Duodenal mucosa (tissue), 2 donors: ENCODE measurements around the gene CARD9.

Experiments
- H3K27ac ChIP-seq: one replicate; pipeline ENCODE4 v1.7.0; 2013; ENCODE audit warnings: low read depth, low read length
- H3K27me3 ChIP-seq, 2 donors: one replicate each; pipeline ENCODE4 v1.7.0; 2013; ENCODE audit warnings: low read length in 2 of 2, control low read depth in 1 of 2; ENCODE audit not compliant: insufficient read depth in 2 of 2, control insufficient read depth in 1 of 2
- H3K36me3 ChIP-seq, 2 donors: one replicate each; pipeline ENCODE4 v1.7.0; 2013; ENCODE audit warnings: low read length in 2 of 2, control low read depth in 1 of 2; ENCODE audit not compliant: insufficient read depth in 2 of 2, control insufficient read depth in 1 of 2
- H3K4me1 ChIP-seq, 2 donors: one replicate each; pipeline ENCODE4 v1.7.0; 2013; ENCODE audit warnings: low read length in 2 of 2, control low read depth in 1 of 2; ENCODE audit not compliant: insufficient read depth in 2 of 2, control insufficient read depth in 1 of 2
- H3K4me3 ChIP-seq, 2 donors: one replicate each; pipeline ENCODE4 v1.7.0; 2013; ENCODE audit warnings: low read length in 2 of 2, low read depth in 1 of 2
- H3K9ac ChIP-seq, 2 donors: one replicate each; pipeline ENCODE4 v1.7.0; 2013; ENCODE audit warnings: low read length in 2 of 2, low read depth in 1 of 2
- H3K9me3 ChIP-seq, 2 donors: one replicate each; pipeline ENCODE4 v1.7.0; 2013; ENCODE audit warnings: low read length in 2 of 2, control low read depth in 1 of 2; ENCODE audit not compliant: control insufficient read depth in 1 of 2

The CARD9 gene

DNA sequence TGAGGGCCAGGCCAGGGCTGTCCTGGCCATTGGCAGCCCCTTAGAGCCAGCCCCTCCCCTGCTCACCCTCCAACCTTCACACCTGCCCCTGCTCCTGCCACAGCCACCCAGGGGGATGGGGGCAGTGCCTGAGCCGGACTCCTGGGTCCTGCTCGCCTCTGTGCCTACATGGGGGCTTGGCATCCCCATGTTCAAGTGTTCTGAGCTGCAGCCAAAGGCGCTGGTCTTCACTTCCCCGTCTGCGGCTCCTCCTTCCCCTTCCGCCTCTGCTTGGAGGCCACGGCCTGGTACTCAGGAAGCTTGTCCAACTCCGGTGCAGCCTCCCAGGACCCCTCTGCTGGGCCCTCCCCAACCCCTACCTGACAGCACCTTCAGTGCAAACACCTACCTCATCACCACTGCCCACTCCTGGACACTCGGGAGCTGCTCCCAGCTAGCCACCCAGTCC, 7.7 kb downstream of the CARD9 start:
- H3K9ac ChIP-seq = no peak overlapping the region
- no peak overlapping the region for H3K4me3 ChIP-seq
- H3K27me3 ChIP-seq = no peaks in the 10 kb centered on the region
- peaks cover 0 to 5% of the 10 kb centered on the region in 2 donors for H3K36me3 ChIP-seq
- H3K4me1 ChIP-seq = peaks cover 8 to 15% of the 10 kb centered on the region in 2 donors
- H3K9me3 ChIP-seq = no peaks in the 10 kb centered on the region
- no peak overlapping the region for H3K27ac ChIP-seq

DNA sequence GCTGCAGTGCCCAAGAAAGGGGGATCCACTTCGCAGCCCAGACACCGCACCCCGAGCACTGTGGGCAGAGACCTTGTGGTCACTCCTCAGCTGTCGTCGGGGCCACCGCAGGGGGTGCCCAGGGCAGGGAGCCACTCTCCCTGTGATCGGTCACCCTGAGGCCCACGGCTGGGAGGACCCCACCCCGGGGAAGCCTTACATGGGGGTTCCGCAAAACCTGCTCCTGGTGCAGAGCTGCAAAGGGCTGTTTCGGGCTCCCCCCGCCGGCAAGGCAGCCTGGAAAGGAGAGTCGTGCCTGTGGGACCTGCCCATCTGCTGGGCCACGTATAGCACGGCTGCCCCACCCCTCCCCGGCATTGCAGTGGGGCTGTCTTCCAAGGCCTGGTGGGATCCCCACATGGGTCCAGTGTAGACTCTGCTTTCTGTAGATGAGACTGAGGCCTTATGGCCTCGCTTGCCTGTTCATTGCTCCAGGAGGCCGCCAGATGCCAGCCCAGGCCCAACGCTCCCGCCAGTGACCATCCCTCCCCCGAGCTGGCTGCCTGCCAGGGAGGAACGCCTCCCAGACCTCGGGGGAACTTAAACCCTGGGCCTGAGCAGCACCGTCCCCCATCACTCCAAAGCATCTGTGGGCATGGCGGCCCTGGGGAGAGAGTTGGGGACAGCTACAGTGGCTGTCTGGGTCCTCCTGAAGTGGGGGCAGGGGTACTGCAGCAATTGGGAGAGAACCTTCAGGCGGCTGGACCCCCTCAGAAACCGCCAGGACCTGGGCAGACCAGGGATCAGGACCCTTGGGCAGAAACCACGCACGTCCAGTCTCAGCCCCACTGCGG, 8.3 kb downstream of the CARD9 start:
- Histone ChIP-seq H3K27me3 (no peaks in the 10 kb centered on the region), H3K9ac (no peak overlapping the region), H3K9me3 (no peaks in the 10 kb centered on the region), H3K27ac (no peak overlapping the region), H3K4me3 (no peak overlapping the region), H3K4me1 (peaks cover 8 to 15% of the 10 kb centered on the region in 2 donors), H3K36me3 (peaks cover 0 to 5% of the 10 kb centered on the region in 2 donors)

- no peak overlapping the region for H3K9ac ChIP-seq
- H3K27me3 ChIP-seq = no peaks in the 10 kb centered on the region
- H3K4me3 ChIP-seq = peak overlapping the region in 1 of 2 donors; percentile 32
- H3K27ac ChIP-seq = no peak overlapping the region
- peaks cover 0 to 9% of the 10 kb centered on the region in 2 donors for H3K36me3 ChIP-seq
- H3K4me1 ChIP-seq = peaks cover 8 to 15% of the 10 kb centered on the region in 2 donors
- H3K9me3 ChIP-seq = no peaks in the 10 kb centered on the region
Observed at GRCh38 chr9:136363949-136364748, 9.3 kb downstream of the CARD9 start.

DNA sequence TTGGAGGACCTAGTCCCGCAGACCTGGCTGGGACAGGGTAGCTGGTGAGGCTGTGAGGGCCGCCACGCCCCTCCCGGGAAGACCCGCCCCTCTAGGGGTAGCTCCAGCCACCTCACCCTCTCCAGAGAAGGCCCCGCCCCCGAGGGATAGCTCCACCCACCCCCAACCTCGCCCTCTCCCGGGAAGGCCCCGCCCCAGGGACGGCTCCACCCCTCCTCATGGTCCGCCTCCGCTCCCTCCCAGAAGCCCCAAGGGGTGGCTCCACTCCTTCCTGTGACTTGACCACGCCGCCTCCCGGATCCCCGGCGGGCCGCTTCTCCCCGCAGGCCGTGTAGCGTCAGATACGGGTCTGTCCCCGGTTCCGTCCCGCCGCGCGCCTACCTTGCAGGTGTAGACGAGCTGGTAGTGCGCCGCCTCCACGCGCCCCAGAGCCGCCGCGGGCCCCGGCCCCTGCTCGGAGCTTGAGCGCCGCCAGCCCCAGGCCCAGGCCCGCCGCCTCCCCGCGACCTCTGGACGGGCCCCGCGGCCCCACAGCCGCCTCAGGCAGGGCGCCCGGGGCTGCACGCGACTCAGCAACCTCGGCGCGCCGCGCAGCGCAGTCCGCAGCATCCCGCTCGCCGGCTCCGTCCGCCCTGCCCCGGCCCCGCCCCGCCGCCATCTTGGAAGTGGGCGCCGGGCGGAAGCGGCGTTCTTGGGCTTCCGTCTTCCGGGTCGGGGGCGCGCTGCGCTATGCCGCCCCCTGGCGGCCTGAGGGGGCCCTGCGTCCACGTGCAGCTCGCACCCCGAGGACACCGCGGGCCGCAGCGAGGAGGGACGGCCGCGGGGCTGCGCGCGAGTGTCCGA, 10.1 kb downstream of the CARD9 start, which contains the start of gene DNLZ:
Gene DNLZ (minus strand): TSS at position 639 of the 843 bp plus-strand sequence. CDS start 30 bp downstream, at position 609.
- Histone ChIP-seq H3K4me1 (peaks cover 8 to 15% of the 10 kb centered on the region in 2 donors), H3K9me3 (no peaks in the 10 kb centered on the region), H3K27ac (peak within 1 kb of the TSS; percentile 78), H3K4me3 (peak within 1 kb of the TSS; percentile 56 to 77), H3K36me3 (peaks cover 0 to 9% of the 10 kb centered on the region in 2 donors), H3K27me3 (no peaks in the 10 kb centered on the region), H3K9ac (peak within 1 kb of the TSS; percentile 11 to 43)

DNA sequence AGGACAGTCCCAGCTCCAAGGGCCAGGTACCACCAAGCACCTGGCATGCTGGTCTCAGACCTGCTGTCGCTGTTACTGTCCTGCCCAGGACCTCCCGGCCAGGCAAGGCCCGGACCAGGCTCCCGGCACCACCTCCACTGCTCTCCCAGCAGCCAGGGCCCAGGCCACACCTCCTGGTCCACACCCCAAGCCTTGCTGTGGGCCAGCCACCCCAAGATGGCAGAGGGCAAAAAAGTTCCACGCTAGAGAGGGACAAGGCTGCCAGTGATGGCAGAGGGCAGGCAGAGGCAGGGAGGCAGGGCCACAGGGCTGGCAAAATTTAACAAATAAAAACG, 11.1 kb downstream of the CARD9 start:
- Histone ChIP-seq H3K36me3 (peaks cover 0 to 9% of the 10 kb centered on the region in 2 donors), H3K4me1 (peaks cover 8 to 15% of the 10 kb centered on the region in 2 donors), H3K4me3 (no peak overlapping the region), H3K9ac (peak overlapping the region in 1 of 2 donors; percentile 11), H3K27ac (no peak overlapping the region), H3K27me3 (no peaks in the 10 kb centered on the region), H3K9me3 (no peaks in the 10 kb centered on the region)

DNA sequence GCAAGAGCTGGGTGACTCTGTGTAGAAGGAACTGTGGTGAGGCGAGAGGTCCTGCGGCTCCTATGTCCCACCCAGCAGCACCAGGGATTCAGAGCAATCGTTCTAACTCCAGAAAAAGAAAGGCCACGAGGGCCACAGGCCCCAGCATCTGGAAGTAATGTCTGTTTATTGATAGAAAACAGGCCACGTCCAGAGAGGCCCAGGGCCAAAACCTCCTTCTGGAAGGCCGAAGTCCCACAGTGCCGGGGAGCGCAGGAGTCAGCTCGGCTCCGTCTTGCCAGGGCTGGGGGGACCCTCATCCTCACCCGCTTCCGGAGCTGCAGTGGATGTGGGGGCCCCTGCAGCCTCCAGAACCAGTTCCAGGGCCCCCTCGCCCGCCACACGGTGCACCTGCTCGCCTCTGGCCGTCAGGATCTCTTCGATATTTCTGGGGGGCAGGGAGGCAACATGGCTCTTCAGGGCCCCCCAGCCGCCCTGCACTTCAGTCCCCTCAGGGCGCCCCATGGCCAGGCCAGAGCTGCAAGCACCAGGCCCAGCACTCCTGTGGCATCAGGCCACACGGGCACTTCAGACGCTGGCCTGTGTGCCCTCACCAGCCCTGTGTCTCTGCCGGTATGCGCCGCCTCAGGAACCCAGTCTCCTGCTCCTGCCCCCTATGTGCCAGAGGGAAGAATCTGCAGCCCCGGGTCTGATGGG, 11.6 kb downstream of the CARD9 start:
- Histone ChIP-seq H3K27ac (no peak overlapping the region), H3K9ac (peak overlapping the region in 1 of 2 donors; percentile 11), H3K4me3 (no peak overlapping the region), H3K4me1 (peaks cover 8 to 15% of the 10 kb centered on the region in 2 donors), H3K36me3 (peaks cover 0 to 9% of the 10 kb centered on the region in 2 donors), H3K9me3 (no peaks in the 10 kb centered on the region), H3K27me3 (no peaks in the 10 kb centered on the region)

DNA sequence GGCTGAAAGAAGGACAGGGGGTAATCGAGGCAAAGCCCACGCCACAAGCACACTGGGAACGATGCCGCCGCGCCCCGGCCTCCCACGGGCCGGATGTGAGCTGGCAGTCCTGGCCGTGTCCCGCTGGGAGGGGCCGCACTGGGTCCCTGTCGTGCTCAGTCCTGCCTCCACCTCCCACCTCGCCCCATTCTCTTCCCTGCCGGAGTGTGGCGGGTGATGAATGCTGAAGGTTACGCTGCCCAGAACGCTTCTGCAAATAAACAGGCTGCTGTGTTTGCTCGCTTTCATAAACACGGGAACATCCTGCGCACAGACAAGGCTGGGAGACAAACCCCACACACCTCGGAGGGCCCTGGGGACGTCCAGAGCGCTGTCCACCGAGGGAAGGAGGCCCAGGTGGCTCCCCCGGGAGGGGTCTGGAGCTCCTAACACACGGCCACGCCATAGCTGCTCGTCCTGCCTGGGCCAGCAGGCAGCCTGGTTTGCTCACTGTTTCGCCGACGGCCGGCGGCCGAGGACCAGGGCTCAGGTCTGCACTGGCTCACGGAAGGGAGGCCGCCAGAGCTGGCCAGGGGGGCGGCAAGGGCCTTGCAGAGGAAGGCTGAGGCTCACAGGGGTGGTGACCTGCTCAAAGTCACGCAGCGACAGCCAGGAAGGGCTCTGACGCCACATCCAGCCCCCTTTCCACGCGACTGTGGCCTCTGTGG, 12.3 kb downstream of the CARD9 start:
- H3K9me3 ChIP-seq = no peaks in the 10 kb centered on the region
- no peak overlapping the region for H3K9ac ChIP-seq
- peak overlapping the region; percentile 20 for H3K27ac ChIP-seq
- H3K36me3 ChIP-seq = peaks cover 0 to 9% of the 10 kb centered on the region in 2 donors
- H3K4me1 ChIP-seq = peaks cover 8 to 15% of the 10 kb centered on the region in 2 donors
- no peak overlapping the region for H3K4me3 ChIP-seq
- H3K27me3 ChIP-seq = no peaks in the 10 kb centered on the region

DNA sequence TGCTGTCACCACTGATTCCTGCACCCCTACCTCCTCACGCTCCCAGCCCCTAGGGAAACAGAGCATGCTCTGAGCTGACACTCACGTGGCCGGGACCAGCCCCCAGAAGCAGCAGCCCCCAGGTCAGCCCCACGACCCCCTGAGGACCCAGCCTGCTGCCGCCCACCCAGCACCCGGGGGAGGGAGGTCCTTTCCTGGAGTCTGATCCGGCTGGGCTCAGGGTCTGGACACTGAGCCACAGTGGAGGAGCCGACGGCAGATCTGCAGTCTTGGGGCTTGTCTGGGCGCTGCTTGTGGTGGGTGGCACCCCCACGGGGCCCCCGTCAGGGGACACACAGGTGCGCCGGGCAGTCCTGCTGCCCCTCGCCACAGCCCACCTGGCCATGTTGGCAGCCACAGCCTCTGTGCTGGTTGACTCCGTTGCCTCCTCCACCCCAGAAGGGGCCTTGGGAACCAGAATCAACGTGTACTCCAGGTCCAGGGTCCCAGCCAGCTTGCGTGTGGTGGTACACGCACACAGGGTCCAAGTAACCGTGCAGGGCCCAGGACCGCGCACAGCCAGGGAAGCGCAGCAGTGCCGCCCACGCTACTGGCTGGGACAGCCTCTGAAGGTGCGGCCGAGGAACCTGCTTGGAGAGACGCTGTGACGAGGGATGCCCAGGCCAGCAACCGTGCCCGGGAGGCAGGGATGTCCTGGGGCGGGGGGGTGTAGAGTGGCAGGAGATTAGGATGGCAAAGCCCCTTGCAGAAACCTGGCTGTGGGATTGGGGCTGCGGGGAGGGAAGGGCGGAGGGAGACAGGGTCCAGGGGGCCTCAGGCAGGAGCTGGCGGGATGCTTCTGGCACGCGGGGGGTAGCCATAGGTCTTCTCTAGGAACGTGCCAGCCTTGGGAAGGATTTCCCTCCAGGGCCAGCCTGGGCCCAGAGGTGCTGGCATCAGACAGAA, 13.4 kb downstream of the CARD9 start:
- Histone ChIP-seq H3K4me1 (peaks cover 8 to 15% of the 10 kb centered on the region in 2 donors), H3K9ac (no peak overlapping the region), H3K36me3 (peaks cover 0 to 9% of the 10 kb centered on the region in 2 donors), H3K27ac (no peak overlapping the region), H3K4me3 (no peak overlapping the region), H3K9me3 (no peaks in the 10 kb centered on the region), H3K27me3 (peaks cover 0 to 4% of the 10 kb centered on the region in 2 donors)
